H1 (cell line): ENCODE results near the gene STX8. TPM values are rescaled to one million over a fixed set of nuclear protein-coding genes. Genes with fewer than 3 reads are reported as not detected.

Source experiments
- CTCF ChIA-PET: fragments of 300-600 bp; sonication (Branson Sonifier 250); formaldehyde crosslinking; loops from one replicate; lab custom pipeline; 2021; ENCODE audit not compliant: partially characterized antibody; lab: Charles Lee
- POLR2A ChIA-PET: fragments of 300-600 bp; sonication (Branson Sonifier 250); formaldehyde crosslinking; loops from one replicate; lab custom pipeline; 2021; ENCODE audit warnings: inconsistent platforms; ENCODE audit not compliant: partially characterized antibody; lab: Charles Lee
- DNase-seq, 2 experiments: peaks; one replicate each; pipeline versions ENCODE4 v3.0.0 to v3.0.0-alpha.2; 2010 to 2022; ENCODE audit warnings: low spot score in 2 of 2, low read depth in 1 of 2, mixed read lengths in 1 of 2
- FAIRE-seq: peaks from 2 replicates; lab custom pipeline; 2011; peaks lifted over from hg19 to GRCh38; lab: Jason Lieb, UNC
- H2AFZ ChIP-seq: 2 replicates; pipeline ENCODE4 v1.8.1; 2012; ENCODE audit warnings: low read length, inconsistent platforms
- H2AK5ac ChIP-seq: 2 replicates; pipeline ENCODE4 v1.6.1; 2013; ENCODE audit warnings: low read depth, low read length
- H2BK120ac ChIP-seq: replicated peaks from 2 replicates; pipeline ENCODE3; 2013; ENCODE audit warnings: low read depth, low read length, inconsistent platforms
- H2BK12ac ChIP-seq: 2 replicates; pipeline ENCODE4 v1.6.1; 2013; ENCODE audit warnings: low read depth, low read length
- H2BK15ac ChIP-seq: 2 replicates; pipeline ENCODE4 v1.6.1; 2013; ENCODE audit warnings: low read length
- H2BK20ac ChIP-seq: 2 replicates; pipeline ENCODE4 v1.6.1; 2013; ENCODE audit warnings: low read length
- H2BK5ac ChIP-seq: 2 replicates; pipeline ENCODE4 v1.6.1; 2013; ENCODE audit warnings: low read depth, low read length
- H3K14ac ChIP-seq: 2 replicates; pipeline ENCODE4 v1.6.1; 2013; ENCODE audit warnings: inconsistent platforms; ENCODE audit not compliant: insufficient read length
- H3K18ac ChIP-seq: 2 replicates; pipeline ENCODE4 v1.6.1; 2013; ENCODE audit warnings: low read length; ENCODE audit errors: extremely low read depth
- H3K23ac ChIP-seq: 2 replicates; pipeline ENCODE4 v1.6.1; 2013; ENCODE audit warnings: inconsistent platforms; ENCODE audit not compliant: insufficient read length
- H3K23me2 ChIP-seq: 2 replicates; pipeline ENCODE4 v1.6.1; 2013; ENCODE audit warnings: low read depth, low read length
- H3K27ac ChIP-seq: 2 replicates; pipeline ENCODE4 v1.6.1; 2011; ENCODE audit warnings: low read depth, low read length, inconsistent platforms
- H3K27me3 ChIP-seq, 4 experiments: replicated peaks in 1 of 4; 1 replicate in 1 of 4; 2 replicates in 3 of 4; pipeline versions ENCODE4 v1.6.1 to v1.8.1; 2011 to 2013; ENCODE audit warnings: low read length in 3 of 4, mild to moderate bottlenecking in 3 of 4, inconsistent platforms in 2 of 4, mixed read lengths in 2 of 4, moderate library complexity in 1 of 4; ENCODE audit not compliant: control insufficient read depth in 3 of 4, insufficient read depth in 3 of 4; ENCODE audit errors: extremely low read depth in 1 of 4
- H3K36me3 ChIP-seq, 4 experiments: 2 replicates each; pipeline versions ENCODE4 v1.6.1 to v1.8.1; 2011 to 2013; ENCODE audit warnings: mild to moderate bottlenecking in 4 of 4, low read length in 3 of 4, moderate library complexity in 2 of 4, control low read depth in 1 of 4, inconsistent platforms in 1 of 4; ENCODE audit not compliant: insufficient read depth in 4 of 4, control insufficient read depth in 2 of 4
- H3K4ac ChIP-seq: replicated peaks from 2 replicates; pipeline ENCODE3; 2013; ENCODE audit warnings: low read length, low read depth, mixed read lengths, inconsistent platforms; ENCODE audit not compliant: insufficient read length
- H3K4me1 ChIP-seq, 4 experiments: replicated peaks in 1 of 4; 1 replicate in 1 of 4; 2 replicates in 3 of 4; pipeline versions ENCODE4 v1.6.1 to v1.8.1; 2011 to 2013; ENCODE audit warnings: low read length in 3 of 4, inconsistent platforms in 2 of 4, mixed read lengths in 1 of 4; ENCODE audit not compliant: insufficient read depth in 4 of 4, control insufficient read depth in 3 of 4
- H3K4me2 ChIP-seq, 2 experiments: 2 replicates each; pipeline versions ENCODE4 v1.6.1 to v1.8.1; 2011 to 2013; ENCODE audit warnings: low read depth in 2 of 2, low read length in 2 of 2, control low read depth in 1 of 2, inconsistent platforms in 1 of 2, mild to moderate bottlenecking in 1 of 2; ENCODE audit not compliant: insufficient read depth in 1 of 2
- H3K4me3 ChIP-seq, 4 experiments: fragments of 200-600, 300-600 bp in 1 of 4; sonication (generic), shearing (Covaris generic), sonication (Bioruptor Twin) in 1 of 4; 2 replicates each; pipeline versions ENCODE4 v1.5.1 to v1.8.1; 2011 to 2016; ENCODE audit warnings: low read length in 4 of 4, low read depth in 3 of 4, control low read depth in 2 of 4, inconsistent platforms in 2 of 4, mild to moderate bottlenecking in 2 of 4, mixed read lengths in 1 of 4, moderate library complexity in 1 of 4; ENCODE audit not compliant: insufficient read depth in 2 of 4; ENCODE audit errors: extremely low read depth in 1 of 4
- H3K56ac ChIP-seq: replicated peaks from 2 replicates; pipeline ENCODE3; 2013; ENCODE audit warnings: low read depth, mild to moderate bottlenecking, mixed read lengths, low read length, inconsistent platforms; ENCODE audit not compliant: insufficient read length
- H3K79me1 ChIP-seq: 2 replicates; pipeline ENCODE4 v1.6.1; 2013; ENCODE audit warnings: low read depth, low read length, control low read depth
- H3K79me2 ChIP-seq, 2 experiments: 2 replicates each; pipeline versions ENCODE4 v1.6.1 to v1.8.1; 2012 to 2013; ENCODE audit warnings: low read length in 2 of 2, mild to moderate bottlenecking in 2 of 2, inconsistent platforms in 1 of 2; ENCODE audit not compliant: insufficient read depth in 2 of 2, control insufficient read depth in 1 of 2
- H3K9ac ChIP-seq, 4 experiments: replicated peaks in 1 of 4; 1 replicate in 1 of 4; 2 replicates in 3 of 4; pipeline versions ENCODE4 v1.6.1 to v1.8.1; 2011 to 2013; ENCODE audit warnings: low read depth in 3 of 4, low read length in 3 of 4, control low read depth in 2 of 4, mild to moderate bottlenecking in 2 of 4, moderate library complexity in 2 of 4, inconsistent platforms in 1 of 4; ENCODE audit errors: extremely low read depth in 1 of 4
- H3K9me3 ChIP-seq, 2 experiments: 2 replicates each; pipeline versions ENCODE4 v1.6.1 to v1.8.1; 2012 to 2013; ENCODE audit warnings: mild to moderate bottlenecking in 2 of 2, moderate library complexity in 2 of 2, control low read depth in 1 of 2, inconsistent platforms in 1 of 2, low read depth in 1 of 2, low read length in 1 of 2, mixed read lengths in 1 of 2; ENCODE audit not compliant: insufficient read depth in 2 of 2
- H4K20me1 ChIP-seq, 2 experiments: replicated peaks in 1 of 2; 2 replicates each; pipeline versions ENCODE3 to v1.8.1; 2011 to 2013; ENCODE audit warnings: inconsistent platforms in 2 of 2, low read length in 2 of 2, mild to moderate bottlenecking in 1 of 2; ENCODE audit not compliant: insufficient read depth in 2 of 2, control insufficient read depth in 1 of 2
- H4K5ac ChIP-seq: 2 replicates; pipeline ENCODE4 v1.6.1; 2013; ENCODE audit warnings: low read length, low read depth, mixed read lengths, inconsistent platforms; ENCODE audit not compliant: insufficient read length
- H4K8ac ChIP-seq: 2 replicates; pipeline ENCODE4 v1.8.0; 2013; ENCODE audit warnings: mild to moderate bottlenecking, moderate library complexity, low read length, inconsistent platforms; ENCODE audit not compliant: insufficient read depth; ENCODE audit errors: extremely low read depth
- H4K91ac ChIP-seq: replicated peaks from 2 replicates; pipeline ENCODE3; 2013; ENCODE audit warnings: low read length, mixed read lengths, inconsistent platforms; ENCODE audit not compliant: insufficient read length
- CBX8 ChIP-seq: fragments of 300-800, 300-1000 bp; sonication (generic); IDR thresholded peaks from 2 replicates; pipeline ENCODE4 v1.7.1; 2016; ENCODE audit warnings: low read depth, low read length, borderline replicate concordance
- CHD2 ChIP-seq: IDR thresholded peaks from 2 replicates; pipeline ENCODE4 v1.6.1; 2012; ENCODE audit warnings: low read length, improper control_type of control experiment
- FOSL1 ChIP-seq: IDR thresholded peaks from 2 replicates; pipeline ENCODE4 v1.6.1; 2011; ENCODE audit warnings: mild to moderate bottlenecking, low read depth, low read length, moderate library complexity; ENCODE audit not compliant: insufficient read depth
- GABPA ChIP-seq: IDR thresholded peaks from 2 replicates; pipeline ENCODE4 v1.6.1; 2011; ENCODE audit warnings: mild to moderate bottlenecking, low read length, moderate library complexity, borderline replicate concordance; ENCODE audit not compliant: insufficient read depth
- JUN ChIP-seq: IDR thresholded peaks from 2 replicates; pipeline ENCODE4 v1.6.1; 2011; ENCODE audit warnings: low read depth, mild to moderate bottlenecking, improper control_type of control experiment, low read length
- MAFK ChIP-seq: IDR thresholded peaks from 2 replicates; pipeline ENCODE4 v1.6.1; 2012; ENCODE audit warnings: low read depth, mild to moderate bottlenecking, improper control_type of control experiment, low read length
- NRF1 ChIP-seq: IDR thresholded peaks from 2 replicates; pipeline ENCODE4 v1.6.1; 2011; ENCODE audit warnings: mild to moderate bottlenecking, low read depth, low read length, improper control_type of control experiment
- POLR2A ChIP-seq, 2 experiments: IDR thresholded peaks; 1 replicate in 1 of 2; 2 replicates in 1 of 2; pipeline ENCODE4 v1.6.1; 2011; ENCODE audit warnings: low read depth in 2 of 2, low read length in 2 of 2, mild to moderate bottlenecking in 2 of 2; ENCODE audit errors: control extremely low read depth in 1 of 2
- SIRT6 ChIP-seq: IDR thresholded peaks from one replicate; pipeline ENCODE4 v1.7.1; 2012; ENCODE audit warnings: low read length, inconsistent platforms
- WGBS, 2 experiments: shearing (Covaris generic) in 1 of 2; methylation state at CpG; one replicate each; pipeline versions ENCODE4 v1.1.6 to v1.1.7; 2013 to 2015; ENCODE audit warnings: low lambda C conversion rate in 2 of 2, mixed read lengths in 2 of 2, inconsistent platforms in 1 of 2, low coverage in 1 of 2, missing lambda C conversion rate in 1 of 2; ENCODE audit not compliant: insufficient replicate concordance in 2 of 2, insufficient coverage in 1 of 2, insufficient read length in 1 of 2; ENCODE audit errors: extremely low coverage in 1 of 2, missing lambda C conversion rate in 1 of 2; 5-methylcytosine and 5-hydroxymethylcytosine counted together
- polyA plus RNA-seq, 7 experiments: library from polyadenylated mRNA; depleted of rRNA in 3 of 7; stranded (reverse) in 5 of 7; unstranded in 2 of 7; fragments of >200 nt in 5 of 7; fragments of 200-250 nt in 2 of 7; gene quantifications; 1 replicate in 5 of 7; 2 replicates in 1 of 7; 4 replicates in 1 of 7; pipeline versions ENCODE4 v1.2.1 to v1.2.3, GENCODE V29; 2011 to 2013; ENCODE audit warnings: missing spikeins in 2 of 7, mixed read lengths in 2 of 7
- total RNA-seq: library from RNA; stranded (reverse); fragmentation: NEBNext Ultra II Directional; extraction: Animal tissue kit (Norgen Biotek cat#: 25700); gene quantifications from 2 replicates; pipeline ENCODE4 v1.2.1, GENCODE V29; 2021

STX8 gene
- total and polyA plus RNA-seq, 2 of the 8 experiments (the other 6 are each of a cell fraction or from before 2014, with no cell fraction given), result 22.8 to 42.5 TPM

GRCh38 chr17:9432934-9433421, 142.6 kb downstream of the STX8 start:
- Histone ChIP-seq H3K23me2 (no peaks in the 10 kb centered on the region), H2AFZ (no peak overlapping the region), H4K20me1 (no peaks in the 10 kb centered on the region), H2BK12ac (no peak overlapping the region), H4K5ac (no peak overlapping the region), H3K18ac (no peak overlapping the region), H3K27ac (no peak overlapping the region), H4K8ac (no peak overlapping the region), H3K79me1 (no peaks in the 10 kb centered on the region), H3K4me1 (no peaks in the 10 kb centered on the region), H3K23ac (no peak overlapping the region), H3K4ac (no peak overlapping the region), H3K79me2 (no peaks in the 10 kb centered on the region), H3K9me3 (no peaks in the 10 kb centered on the region; a peak in 1 of 4 replicates), H3K36me3 (no peaks in the 10 kb centered on the region), H3K4me3 (no peak overlapping the region), H2BK120ac (no peak overlapping the region), H3K27me3 (no peaks in the 10 kb centered on the region), H2BK15ac (no peak overlapping the region), H3K9ac (no peak overlapping the region), H3K56ac (no peak overlapping the region), H2BK5ac (no peak overlapping the region), H3K14ac (no peak overlapping the region), H2AK5ac (no peak overlapping the region), H3K4me2 (no peak overlapping the region), H4K91ac (no peak overlapping the region), H2BK20ac (no peak overlapping the region)
- DNase-seq (no peak), FAIRE-seq (no peak)
- CTCF ChIA-PET, result interaction anchor here (0.6 to 1.4 kb wide), 4 partner anchors 16 to 824 kb away, joined by 3 to 4 read pairs (median 3); no protein-coding TSS in a partner anchor
- WGBS, 2 experiments, result 89% methylated on average over 7 of the region's 7 CpGs; no CpG with 5 or more reads in 1 of the 2 experiments
- TF ChIP-seq FOSL1, result no peak
- TF ChIP-seq SIRT6, result no peak
- TF ChIP-seq CBX8, result no peak
- TF ChIP-seq NRF1, result no peak
- no peak for TF ChIP-seq JUN
- TF ChIP-seq MAFK, result no peak
- no peak for TF ChIP-seq GABPA
- TF ChIP-seq CHD2, result no peak
- no peak for TF ChIP-seq POLR2A (IDR thresholded peaks at IDR 0.05; ENCODE audit: control extremely low read depth in 1 of 2, low read depth in 2 of 2, low read length in 2 of 2)
- POLR2A ChIA-PET, result no interaction called here
